ENCODE results near the gene TP73. TPM values are rescaled to one million over a fixed set of nuclear protein-coding genes. Genes with fewer than 3 reads are reported as not detected.

TP73 gene
- total RNA-seq, 1 experiment from 2014 or later, result 10.0 TPM

DNA sequence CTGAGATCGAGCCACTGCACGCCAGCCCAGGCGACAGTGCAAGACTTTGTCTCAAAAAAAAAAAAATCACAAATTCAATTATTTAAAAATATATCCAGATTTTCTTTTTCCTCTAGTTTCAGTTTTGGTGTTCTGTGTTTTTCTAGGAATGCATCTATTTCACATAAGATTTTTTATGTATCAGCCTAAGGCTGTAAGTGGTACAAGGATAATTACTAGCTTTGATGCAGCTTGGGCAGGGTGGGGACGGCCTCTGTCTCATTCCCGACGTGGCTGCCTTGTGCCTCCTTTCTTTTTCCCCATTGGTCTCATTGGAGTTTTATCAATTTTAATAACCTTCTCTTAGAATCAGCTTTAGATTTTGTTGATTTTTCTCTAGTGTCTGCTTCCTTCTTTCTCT lies 106.8 kb downstream of the TP73 start:
- no peak overlapping the region for H3K4me3 ChIP-seq (ENCODE audit: low read depth, low read length, poor library complexity, severe bottlenecking)
- intact Hi-C loops (cut with micrococcal nuclease; ENCODE audit: unreplicated experiment), result no loop called here
- H3K27me3 ChIP-seq (replicated peaks; ENCODE audit: insufficient read depth, low read depth, low read length, poor library complexity), result peaks cover 7% of the 10 kb centered on the region
- no peak for TF ChIP-seq EZH2 (IDR thresholded peaks at IDR 0.05; ENCODE audit: borderline replicate concordance, low read depth, low read length, poor library complexity, severe bottlenecking)
- TF ChIP-seq CTCF (conservative IDR thresholded peaks at IDR 0.05; ENCODE audit: low read depth, low read length), result no peak
- BruUV-seq (replicated peaks), result no TSS peak
- peaks cover 7% of the 10 kb centered on the region for H3K9me3 ChIP-seq (ENCODE audit: low read depth, low read length, poor library complexity, severe bottlenecking)
- H3K36me3 ChIP-seq (ENCODE audit: insufficient read depth, low read length, poor library complexity, severe bottlenecking), result no peaks in the 10 kb centered on the region
- CTCF ChIA-PET, result no interaction called here
- H3K27ac ChIP-seq (ENCODE audit: low read depth, low read length, poor library complexity, severe bottlenecking), result no peak overlapping the region
- no peak for DNase-seq (ENCODE audit: low spot score)
- no peaks in the 10 kb centered on the region for H3K4me1 ChIP-seq (ENCODE audit: insufficient read depth, low read length, poor library complexity, severe bottlenecking)
- POLR2A ChIA-PET (ENCODE audit: low non-redundant PET), result no interaction called here

- Histone ChIP-seq H3K27ac (ENCODE audit: low read depth, low read length, poor library complexity, severe bottlenecking) (no peak overlapping the region), H3K4me1 (ENCODE audit: insufficient read depth, low read length, poor library complexity, severe bottlenecking) (no peaks in the 10 kb centered on the region), H3K4me3 (ENCODE audit: low read depth, low read length, poor library complexity, severe bottlenecking) (no peak overlapping the region), H3K27me3 (replicated peaks; ENCODE audit: insufficient read depth, low read depth, low read length, poor library complexity) (peaks cover 7% of the 10 kb centered on the region), H3K9me3 (ENCODE audit: low read depth, low read length, poor library complexity, severe bottlenecking) (peaks cover 7% of the 10 kb centered on the region), H3K36me3 (ENCODE audit: insufficient read depth, low read length, poor library complexity, severe bottlenecking) (no peaks in the 10 kb centered on the region)
- BruUV-seq (replicated peaks), result no TSS peak
- CTCF ChIA-PET, result no interaction called here
- POLR2A ChIA-PET (ENCODE audit: low non-redundant PET), result no interaction called here
- no peak for TF ChIP-seq EZH2 (IDR thresholded peaks at IDR 0.05; ENCODE audit: borderline replicate concordance, low read depth, low read length, poor library complexity, severe bottlenecking)
- no peak for TF ChIP-seq CTCF (conservative IDR thresholded peaks at IDR 0.05; ENCODE audit: low read depth, low read length)
- DNase-seq (ENCODE audit: low spot score), result no peak
- intact Hi-C loops (cut with micrococcal nuclease; ENCODE audit: unreplicated experiment), result no loop called here
These were observed 107.5 kb downstream of the TP73 start for GRCh38 chr1:3759796-3760195.

- Histone ChIP-seq H3K4me1 (ENCODE audit: insufficient read depth, low read length, poor library complexity, severe bottlenecking) (no peaks in the 10 kb centered on the region), H3K4me3 (ENCODE audit: low read depth, low read length, poor library complexity, severe bottlenecking) (no peak overlapping the region), H3K27me3 (replicated peaks; ENCODE audit: insufficient read depth, low read depth, low read length, poor library complexity) (peaks cover 7% of the 10 kb centered on the region), H3K27ac (ENCODE audit: low read depth, low read length, poor library complexity, severe bottlenecking) (no peak overlapping the region), H3K36me3 (ENCODE audit: insufficient read depth, low read length, poor library complexity, severe bottlenecking) (no peaks in the 10 kb centered on the region), H3K9me3 (ENCODE audit: low read depth, low read length, poor library complexity, severe bottlenecking) (peaks cover 7% of the 10 kb centered on the region)
- CTCF ChIA-PET, result no interaction called here
- intact Hi-C loops (cut with micrococcal nuclease; ENCODE audit: unreplicated experiment), result no loop called here
- POLR2A ChIA-PET (ENCODE audit: low non-redundant PET), result no interaction called here
- TF ChIP-seq EZH2 (IDR thresholded peaks at IDR 0.05; ENCODE audit: borderline replicate concordance, low read depth, low read length, poor library complexity, severe bottlenecking), result no peak
- no peak for TF ChIP-seq CTCF (conservative IDR thresholded peaks at IDR 0.05; ENCODE audit: low read depth, low read length)
- no peak for DNase-seq (ENCODE audit: low spot score)
- no TSS peak for BruUV-seq (replicated peaks)
These were observed 109.1 kb downstream of the TP73 start for GRCh38 chr1:3761296-3762010.

Measured in A673 (cell line).